DOHH2 (cell line): ENCODE measurements around the gene IL1RAPL1.

Source experiments
- CTCF ChIP-seq: fragments of 200-600 bp; sonication (generic); IDR thresholded peaks from one replicate; pipeline ENCODE4 v1.5.1; 2014; ENCODE audit warnings: antibody characterized with exemption, mild to moderate bottlenecking, low read depth, low read length; ENCODE audit not compliant: poor library complexity, severe bottlenecking
- EZH2phosphoT487 ChIP-seq: fragments of 200-600 bp; sonication (generic); IDR thresholded peaks from 2 replicates; pipeline ENCODE4 v1.6.1; 2017; ENCODE audit warnings: borderline replicate concordance, mild to moderate bottlenecking, antibody characterized with exemption, low read length, moderate library complexity, mixed read lengths

GRCh38 chrX:29490606-29491005, 903.4 kb downstream of the IL1RAPL1 start:
- TF ChIP-seq CTCF (no peak), EZH2phosphoT487 (no peak)
